Measurements from ENCODE around the gene CPD.
A peak's percentile ranks its signal among the peaks of the same experiment; 100 is the strongest.
"Not testable (repeated sequence)": the region's sequence is repeated elsewhere in the genome, so short reads cannot be mapped to it uniquely, and the experiment has no call there.

CPD gene

GRCh38 chr17:30378825-30379302 lies at the start of gene CPD:
TSS of gene CPD (plus strand) at chr17:30378927. CDS start at chr17:30378981, 54 bp downstream.
- H3K4me1 Mint-ChIP-seq: peaks cover 59% of the 10 kb centered on the region
- H3K4me3 Mint-ChIP-seq: peak within 1 kb of the TSS; percentile 77 to 93

GRCh38 chr17:30332057-30332542 lies 46.6 kb upstream of the CPD start:
- DNase-seq (peak; percentile 27 to 64), ATAC-seq (peak; percentile 98)
- Mint-ChIP-seq H3K9me3 (no peaks in the 10 kb centered on the region), H3K4me1 (peaks cover 66% of the 10 kb centered on the region), H3K27me3 (no peaks in the 10 kb centered on the region), H3K4me3 (peak overlapping the region; percentile 48 to 72), H3K27ac (peak overlapping the region; percentile 0 to 10)

More at GRCh38 chr17:30378825-30379302, at the start of gene CPD:
- DNase-seq (peak; percentile 96 to 97), ATAC-seq (peak; percentile 89)
- Mint-ChIP-seq H3K27me3 (no peaks in the 10 kb centered on the region), H3K9me3 (no peaks in the 10 kb centered on the region), H3K27ac (peak within 1 kb of the TSS; percentile 83 to 95)

GRCh38 chr17:30333503-30334360 lies 45.0 kb upstream of the CPD start, which contains the start of gene TMIGD1:
TSS of gene TMIGD1 (minus strand) at chr17:30334057. CDS start at chr17:30332133, 1,924 bp downstream.
- peaks cover 5% of the 10 kb centered on the region for H3K27me3 Mint-ChIP-seq
- no peaks in the 10 kb centered on the region for H3K9me3 Mint-ChIP-seq
- ATAC-seq: no peak
- H3K4me1 Mint-ChIP-seq: peaks cover 66% of the 10 kb centered on the region
- no peak for DNase-seq
- peak within 1 kb of the TSS; percentile 2 to 30 for H3K27ac Mint-ChIP-seq
- H3K4me3 Mint-ChIP-seq: peak within 1 kb of the TSS in 1 of 2 donors; percentile 59

- ATAC-seq: no peak
- Mint-ChIP-seq H3K9me3 (no peaks in the 10 kb centered on the region), H3K4me3 (no peak overlapping the region), H3K4me1 (peaks cover 61% of the 10 kb centered on the region), H3K27me3 (peaks cover 5% of the 10 kb centered on the region), H3K27ac (no peak overlapping the region)
- no peak for DNase-seq
Observed at GRCh38 chr17:30334421-30334820, 44.3 kb upstream of the CPD start.

- H3K27ac Mint-ChIP-seq: no peak overlapping the region
- no peak overlapping the region for H3K4me3 Mint-ChIP-seq
- H3K9me3 Mint-ChIP-seq: no peaks in the 10 kb centered on the region
- ATAC-seq: peak; percentile 33
- peaks cover 5% of the 10 kb centered on the region for H3K27me3 Mint-ChIP-seq
- DNase-seq: peak; percentile 58 to 59
- peaks cover 58% of the 10 kb centered on the region for H3K4me1 Mint-ChIP-seq
Observed at GRCh38 chr17:30336369-30337171, 42.2 kb upstream of the CPD start.

GRCh38 chr17:30337393-30337999 lies 41.2 kb upstream of the CPD start:
- Mint-ChIP-seq H3K4me3 (no peak overlapping the region), H3K4me1 (peaks cover 48% of the 10 kb centered on the region), H3K9me3 (no peaks in the 10 kb centered on the region), H3K27me3 (peaks cover 5% of the 10 kb centered on the region), H3K27ac (no peak overlapping the region)
- no peak for ATAC-seq
- no peak for DNase-seq

GRCh38 chr17:30339086-30339485 lies 39.6 kb upstream of the CPD start:
- H3K27ac Mint-ChIP-seq: no peak overlapping the region
- no peak for ATAC-seq
- no peaks in the 10 kb centered on the region for H3K9me3 Mint-ChIP-seq
- no peak for DNase-seq
- H3K4me1 Mint-ChIP-seq: peaks cover 33% of the 10 kb centered on the region
- H3K4me3 Mint-ChIP-seq: no peak overlapping the region
- peaks cover 5% of the 10 kb centered on the region for H3K27me3 Mint-ChIP-seq

- Mint-ChIP-seq H3K27ac (no peak overlapping the region), H3K9me3 (no peaks in the 10 kb centered on the region), H3K4me3 (no peak overlapping the region), H3K4me1 (peaks cover 30% of the 10 kb centered on the region), H3K27me3 (peaks cover 5% of the 10 kb centered on the region)
- DNase-seq (no peak), ATAC-seq (no peak)
Observed at GRCh38 chr17:30340801-30341356, 37.8 kb upstream of the CPD start.

- Mint-ChIP-seq H3K27me3 (peaks cover 5% of the 10 kb centered on the region), H3K4me3 (no peak overlapping the region), H3K4me1 (peaks cover 27% of the 10 kb centered on the region), H3K9me3 (no peaks in the 10 kb centered on the region), H3K27ac (no peak overlapping the region)
- DNase-seq: no peak
- no peak for ATAC-seq
Observed at GRCh38 chr17:30341703-30342249, 37.0 kb upstream of the CPD start.

GRCh38 chr17:30343244-30343643 lies 35.5 kb upstream of the CPD start:
- H3K9me3 Mint-ChIP-seq, H3K4me3 Mint-ChIP-seq, H3K27ac Mint-ChIP-seq, H3K27me3 Mint-ChIP-seq, ATAC-seq, DNase-seq: not testable (repeated sequence)
- H3K4me1 Mint-ChIP-seq: peaks cover 25% of the 10 kb centered on the region

GRCh38 chr17:30343796-30344195 lies 34.9 kb upstream of the CPD start:
- no peak for DNase-seq
- Mint-ChIP-seq H3K27ac (no peak overlapping the region), H3K4me1 (peaks cover 25% of the 10 kb centered on the region), H3K9me3 (no peaks in the 10 kb centered on the region), H3K4me3 (no peak overlapping the region), H3K27me3 (no peaks in the 10 kb centered on the region)
- no peak for ATAC-seq

GRCh38 chr17:30344283-30345088 lies 34.2 kb upstream of the CPD start:
- no peak overlapping the region for H3K4me3 Mint-ChIP-seq
- peaks cover 25% of the 10 kb centered on the region for H3K4me1 Mint-ChIP-seq
- no peaks in the 10 kb centered on the region for H3K9me3 Mint-ChIP-seq
- DNase-seq: no peak
- ATAC-seq: no peak
- no peaks in the 10 kb centered on the region for H3K27me3 Mint-ChIP-seq
- H3K27ac Mint-ChIP-seq: no peak overlapping the region

- no peaks in the 10 kb centered on the region for H3K27me3 Mint-ChIP-seq
- no peak overlapping the region for H3K4me3 Mint-ChIP-seq
- no peaks in the 10 kb centered on the region for H3K9me3 Mint-ChIP-seq
- no peak for DNase-seq
- ATAC-seq: no peak
- H3K4me1 Mint-ChIP-seq: peaks cover 21% of the 10 kb centered on the region
- H3K27ac Mint-ChIP-seq: no peak overlapping the region
Observed at GRCh38 chr17:30345089-30345433, 33.7 kb upstream of the CPD start.

- H3K4me1 Mint-ChIP-seq: peaks cover 16% of the 10 kb centered on the region
- peak overlapping the region in 1 of 2 donors; percentile 53 for H3K27ac Mint-ChIP-seq
- DNase-seq (peak in 1 of 2 donors; percentile 28), ATAC-seq (peak; percentile 95)
- no peaks in the 10 kb centered on the region for H3K9me3 Mint-ChIP-seq
- H3K4me3 Mint-ChIP-seq: no peak overlapping the region
- no peaks in the 10 kb centered on the region for H3K27me3 Mint-ChIP-seq
Observed at GRCh38 chr17:30345527-30346075, 33.1 kb upstream of the CPD start.

Data from stimulated activated naive CD8-positive, alpha-beta T cell treated with anti-CD3 and anti-CD28 coated beads, Interleukin-15, amount 100 ng/mL, for 72 hours (primary cell).